ENCODE measurements around the gene MORF4L1.
"Not testable (repeated sequence)": the region's sequence is repeated elsewhere in the genome, so short reads cannot be mapped to it uniquely, and the experiment has no call there.

MORF4L1 gene

DNA sequence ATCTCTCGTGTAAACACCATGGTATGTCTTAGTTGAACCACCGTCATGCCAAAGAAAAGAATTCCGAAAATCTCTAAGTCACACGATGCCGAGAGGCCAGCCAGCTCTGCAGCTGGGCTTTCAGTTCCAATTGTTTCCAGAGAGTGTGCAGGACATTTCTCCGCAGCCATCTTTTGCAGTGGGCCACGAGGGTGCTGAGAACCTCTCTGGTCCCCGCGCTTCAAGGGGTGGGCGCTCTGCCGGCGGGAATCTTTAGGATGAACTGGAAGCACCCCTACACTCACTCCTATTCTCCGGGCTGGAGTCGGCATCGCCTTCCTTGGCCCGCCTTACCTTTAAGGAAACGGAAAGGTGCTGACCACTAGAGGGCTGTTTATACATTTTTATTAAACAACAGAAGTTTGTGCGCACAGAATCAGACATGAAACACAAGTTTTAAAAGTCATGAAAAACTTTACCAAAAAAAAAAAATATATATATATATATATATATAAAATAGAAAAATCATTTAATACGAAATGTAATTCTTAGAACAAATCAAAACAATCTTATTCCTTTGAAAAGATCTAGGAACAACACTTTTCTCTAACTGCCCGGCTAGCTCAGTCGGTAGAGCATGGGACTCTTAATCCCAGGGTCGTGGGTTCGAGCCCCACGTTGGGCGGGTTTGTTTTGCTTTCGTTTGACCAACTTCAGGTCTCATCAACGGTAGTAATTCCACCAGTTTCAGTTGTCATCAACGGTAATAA, 12.5 kb upstream of the MORF4L1 start:
- DNase-seq: peak; percentile 68

- not testable (repeated sequence) for DNase-seq
Observed at GRCh38 chr15:78865585-78865984, 7.1 kb upstream of the MORF4L1 start.

DNA sequence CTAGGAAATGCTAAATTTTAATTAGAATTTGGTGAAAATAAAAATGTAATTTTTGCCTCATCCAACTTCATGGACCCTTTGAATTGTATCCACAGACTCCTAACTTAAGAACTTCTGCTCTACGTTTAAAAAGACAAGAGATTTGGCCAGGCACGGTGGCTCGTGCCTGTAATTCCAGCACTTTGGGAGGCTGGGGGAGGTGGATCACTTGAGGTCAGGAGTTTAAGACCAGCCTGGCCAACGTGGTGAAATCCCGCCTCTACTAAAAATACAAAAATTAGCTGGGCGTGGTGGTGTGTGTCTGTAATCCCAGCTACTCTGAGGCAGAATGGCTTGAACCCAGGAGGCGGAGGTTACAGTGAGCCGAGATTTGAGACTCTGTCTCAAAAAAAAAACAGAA, 6.7 kb upstream of the MORF4L1 start:
- not testable (repeated sequence) for DNase-seq

DNA sequence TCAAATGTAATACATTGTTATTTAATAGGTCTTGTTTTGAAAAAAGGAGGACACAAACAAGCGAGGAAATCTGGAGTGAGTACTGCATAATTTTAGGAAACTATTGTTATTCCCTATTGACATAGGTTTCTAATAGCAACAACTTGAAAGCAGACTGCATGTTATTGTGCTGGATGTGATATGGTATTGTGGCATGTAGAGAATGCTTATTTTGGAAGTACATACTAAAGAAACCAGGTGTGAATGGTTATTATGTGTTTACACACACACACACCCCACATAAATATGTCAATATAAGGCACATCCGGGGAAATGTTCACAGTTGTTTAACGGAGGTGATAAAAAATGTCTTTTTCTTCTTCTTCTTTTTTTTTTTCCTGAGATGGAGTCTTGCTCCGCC, 5.9 kb upstream of the MORF4L1 start:
- no peak for DNase-seq

GRCh38 chr15:78868366-78868765, 4.3 kb upstream of the MORF4L1 start:
- DNase-seq: no peak

- DNase-seq: not testable (repeated sequence)
Observed at GRCh38 chr15:78871483-78872127, 1.1 kb upstream of the MORF4L1 start.

GRCh38 chr15:78872972-78873792, 492 bp downstream of the MORF4L1 start:
- DNase-seq: peak; percentile 47

DNA sequence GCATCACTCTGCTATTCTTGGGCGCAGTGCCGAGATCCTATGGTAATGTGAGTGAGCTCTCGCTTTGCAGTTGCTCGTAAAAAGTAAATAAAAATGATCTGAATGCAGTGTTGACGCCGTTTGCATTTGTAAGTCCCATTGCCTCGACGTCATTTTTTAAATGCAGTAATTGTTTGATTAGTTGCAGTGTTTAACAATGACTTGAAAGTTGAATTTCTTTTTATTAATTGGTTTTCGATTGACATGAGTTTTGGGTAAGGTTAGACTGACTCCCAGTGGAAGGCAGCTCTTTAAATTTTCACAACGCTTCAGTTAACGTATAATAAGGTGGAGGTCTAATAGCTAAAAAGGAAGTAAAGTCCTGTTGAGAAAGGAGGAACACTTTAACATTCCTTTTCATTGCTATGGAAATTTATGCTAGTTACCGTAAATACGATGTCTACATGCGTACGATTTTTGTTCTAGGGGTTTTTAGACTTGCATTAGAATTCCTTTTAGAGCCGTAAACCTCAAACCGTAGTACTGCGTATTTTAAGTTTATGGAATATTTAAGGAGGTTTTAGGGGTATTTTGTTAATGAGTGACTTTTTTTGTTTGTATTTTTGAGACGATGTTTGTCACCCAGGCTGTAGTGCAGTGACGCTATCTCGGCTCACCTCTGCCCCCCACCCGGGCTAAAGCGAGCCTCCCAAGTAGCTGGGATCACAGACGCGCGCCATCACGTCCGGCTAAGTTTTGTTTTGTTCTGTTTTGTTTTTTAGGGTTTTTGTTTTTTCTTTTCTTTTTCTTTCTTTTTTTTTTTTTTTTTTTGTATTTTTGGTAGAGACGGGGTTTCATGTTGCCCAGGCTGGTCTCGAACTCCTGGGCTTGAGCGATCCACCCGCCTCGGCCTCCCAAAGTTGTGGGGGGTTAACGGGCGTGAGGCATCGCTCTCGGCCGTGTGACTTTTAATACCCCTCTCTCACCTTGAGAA, 1.4 kb downstream of the MORF4L1 start:
- no peak for DNase-seq

DNA sequence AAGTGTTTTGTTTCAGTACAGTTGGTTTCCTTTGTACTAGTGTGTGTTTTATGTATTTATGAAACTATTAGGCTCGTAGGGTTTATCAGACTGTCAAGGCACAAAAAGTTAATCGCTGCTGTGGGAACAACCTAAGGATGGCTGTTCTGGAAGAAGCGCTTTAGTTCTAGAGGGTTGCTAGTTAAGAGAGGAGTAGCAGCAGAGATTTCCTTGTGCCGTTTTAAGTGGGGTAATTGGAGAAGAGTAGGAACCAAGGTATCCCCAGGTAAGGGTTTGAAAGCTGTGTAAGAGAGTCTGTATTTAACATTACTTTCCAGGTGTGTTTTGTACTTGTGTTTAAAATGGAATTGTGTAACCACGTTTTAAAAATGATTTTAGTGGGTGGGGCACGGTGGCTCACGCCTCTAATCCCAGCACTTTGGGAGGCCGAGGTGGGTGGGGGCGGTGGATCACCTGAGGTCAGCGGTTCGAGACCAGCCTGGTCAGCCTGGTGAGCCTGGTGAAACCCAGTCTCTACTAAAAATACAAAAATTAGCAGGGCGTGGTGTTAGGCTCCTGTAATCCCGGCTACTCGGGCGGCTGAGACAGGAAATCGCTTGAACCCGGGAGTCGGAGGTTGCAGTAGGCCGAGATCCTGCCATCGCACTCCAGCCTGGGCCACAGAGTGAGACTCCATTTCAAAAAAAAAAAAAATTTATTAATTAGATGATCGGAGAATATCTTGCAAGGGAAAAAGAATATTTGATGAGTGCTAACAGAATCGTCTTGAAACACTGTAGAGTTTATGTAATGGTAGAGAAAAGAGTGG, 2.6 kb downstream of the MORF4L1 start:
- no peak for DNase-seq

- DNase-seq: not testable (repeated sequence)
Observed at GRCh38 chr15:78876954-78877353, 4.3 kb downstream of the MORF4L1 start.

DNA sequence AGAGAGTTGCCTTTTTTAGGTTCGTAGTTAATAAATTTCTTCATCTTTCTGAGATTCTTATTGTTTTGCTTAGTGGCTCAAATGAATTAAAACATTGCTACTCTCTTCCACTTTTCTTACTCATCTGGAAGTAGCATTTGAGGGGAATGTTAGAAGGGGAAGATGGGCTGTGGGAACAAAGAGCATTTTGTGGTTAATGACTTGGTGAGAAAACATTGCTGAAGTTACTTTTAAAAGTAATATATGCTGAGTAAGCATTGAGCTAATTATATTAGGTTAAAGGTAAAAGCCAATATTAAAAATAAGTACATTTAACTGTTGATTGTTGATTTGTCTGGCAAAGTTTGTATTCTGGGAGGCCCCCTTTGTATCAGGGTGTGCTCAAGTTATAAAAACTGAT, 5.7 kb downstream of the MORF4L1 start:
- no peak for DNase-seq

DNA sequence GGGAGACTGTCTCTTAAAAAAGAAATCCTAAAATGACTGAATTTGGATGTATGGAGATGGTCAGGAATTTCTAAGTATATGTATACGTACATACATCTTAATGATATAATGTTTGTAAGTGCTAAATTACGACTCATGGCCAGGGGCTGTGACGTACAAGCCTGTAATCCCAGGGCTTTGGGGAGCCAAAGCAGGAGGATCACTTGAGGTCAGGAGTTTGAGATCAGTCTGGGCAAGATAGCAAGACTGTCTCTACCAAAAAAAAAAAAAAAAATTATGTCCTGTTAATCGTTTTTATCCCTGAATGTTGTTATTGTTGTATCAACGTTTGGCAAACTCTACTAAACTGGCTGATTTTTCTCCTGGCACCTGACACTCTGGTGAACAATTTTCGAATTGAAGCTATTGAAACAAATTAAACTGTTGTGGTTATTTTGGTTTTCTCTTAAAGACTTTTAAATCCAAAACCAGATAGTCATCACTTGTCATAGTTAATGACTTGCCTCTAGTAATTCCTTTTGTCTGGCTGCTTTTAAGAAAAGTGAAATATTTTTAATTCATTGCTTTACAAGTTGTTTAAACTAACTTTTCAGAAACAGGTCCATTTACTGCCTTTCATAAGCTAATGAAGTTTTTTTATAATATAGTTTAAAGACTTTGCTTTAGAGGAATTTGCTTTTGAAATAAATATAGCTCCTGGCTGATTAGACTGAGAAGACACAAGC, 7.0 kb downstream of the MORF4L1 start:
- no peak for DNase-seq

DNA sequence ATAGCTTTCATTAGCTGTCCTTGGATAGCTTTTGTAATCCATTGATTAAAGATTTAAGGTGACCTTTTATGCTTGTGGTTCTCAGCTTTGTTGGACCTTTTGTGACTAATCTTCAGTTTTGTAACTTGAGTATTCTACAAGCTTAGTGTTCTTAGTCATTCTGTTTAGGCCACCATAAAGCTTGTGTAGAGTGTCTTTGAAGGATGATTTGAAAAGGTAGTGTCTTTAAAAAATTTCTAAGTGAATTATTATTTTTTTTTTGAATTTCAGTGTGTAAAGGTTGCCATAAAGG, 7.5 kb downstream of the MORF4L1 start:
- DNase-seq: no peak

GRCh38 chr15:78880813-78881212, 8.1 kb downstream of the MORF4L1 start:
- DNase-seq: no peak

- no peak for DNase-seq
Observed at GRCh38 chr15:78881681-78882080, 9.0 kb downstream of the MORF4L1 start.

DNA sequence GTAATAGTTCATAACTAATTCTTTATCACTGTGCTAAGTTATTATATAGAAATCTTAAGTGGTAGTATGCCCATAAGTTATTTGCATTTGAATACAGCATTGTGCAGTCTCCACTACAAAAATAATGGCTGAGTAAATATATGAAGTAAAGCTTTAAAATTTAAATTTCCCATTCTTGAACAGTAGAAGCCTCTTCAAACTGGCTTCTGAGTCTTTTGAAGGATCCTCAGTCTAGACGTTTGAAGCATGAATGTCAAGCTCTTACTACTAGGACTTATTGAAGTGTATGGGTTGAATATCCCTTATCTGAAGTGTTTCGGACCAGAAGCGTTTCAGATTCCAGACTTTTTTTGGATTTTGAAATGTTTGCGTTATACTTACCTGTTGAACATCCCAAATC, 16.3 kb downstream of the MORF4L1 start:
- DNase-seq: no peak

DNA sequence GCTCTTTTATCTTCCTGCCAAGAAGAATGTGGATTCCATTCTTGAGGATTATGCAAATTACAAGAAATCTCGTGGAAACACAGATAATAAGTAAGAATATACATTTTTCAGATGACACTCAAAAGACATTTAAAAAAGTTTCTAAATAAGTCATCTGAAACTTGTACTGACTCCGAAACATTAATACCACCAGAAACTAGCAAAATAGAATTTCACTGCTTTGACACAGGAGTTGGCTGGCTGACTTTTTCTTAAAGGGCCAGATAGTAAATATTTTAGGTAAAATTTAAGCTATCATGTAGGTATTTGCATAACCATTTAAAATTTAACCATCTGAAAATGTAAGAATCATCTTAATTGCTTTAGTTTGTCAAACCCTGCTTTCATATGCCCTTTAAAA, 20.8 kb downstream of the MORF4L1 start:
- DNase-seq: no peak

DNA sequence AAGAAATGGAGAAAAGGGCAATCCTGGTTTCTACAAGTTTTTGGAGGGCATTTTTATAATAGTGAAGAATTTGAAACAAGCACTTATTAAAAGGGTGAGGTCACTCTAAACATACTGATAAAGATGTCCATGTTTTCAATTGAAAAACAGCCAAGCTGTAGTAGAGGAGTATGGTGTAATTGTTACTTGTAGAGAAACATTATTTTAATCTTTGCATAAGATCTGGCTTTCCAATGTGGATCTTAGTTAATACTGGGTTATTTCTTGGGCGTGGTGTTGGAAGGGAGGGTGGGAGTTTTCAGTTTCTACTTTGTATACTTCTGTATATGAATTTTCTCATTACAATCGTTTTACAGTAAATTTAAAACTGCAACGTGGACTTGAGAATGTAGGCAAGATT, 22.8 kb downstream of the MORF4L1 start:
- no peak for DNase-seq

DNA sequence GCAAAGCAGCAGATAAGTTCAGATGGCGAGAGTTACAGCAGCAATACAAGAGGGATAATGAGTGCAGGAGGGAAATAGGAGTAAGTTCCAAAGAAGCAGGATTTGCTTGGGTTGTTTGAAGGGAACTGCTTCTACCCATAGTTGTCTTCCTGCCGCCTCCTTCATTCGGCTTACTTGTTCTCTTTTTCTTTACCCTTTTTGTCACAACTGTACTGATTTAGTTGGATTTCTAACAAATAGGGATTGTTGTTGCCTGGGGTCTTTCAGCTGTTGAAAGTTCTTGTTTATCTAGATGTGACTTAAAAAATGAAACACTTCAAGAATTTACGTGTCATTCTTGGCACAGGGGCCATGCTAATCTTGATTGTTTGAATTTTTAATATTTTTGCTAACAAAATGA, 25.9 kb downstream of the MORF4L1 start:
- no peak for DNase-seq

- DNase-seq: not testable (repeated sequence)
Observed at GRCh38 chr15:78900819-78901533, 28.3 kb downstream of the MORF4L1 start.

All from DMS 273 treated with DMSO at 0.1 percent for 48 hours (cell line).